GM20431 (cell line): ENCODE results near the gene DCN.

Experiments
- in situ Hi-C: fragments of 300-500 bp; cut with MseI, MboI; formaldehyde crosslinking; loops from one replicate; pipeline ENCODE4 v1.15.0; 2020; ENCODE audit warnings: low sequenced_read_pairs; ENCODE audit not compliant: unreplicated experiment

Gene DCN

GRCh38 chr12:91189516-91189915 is 6.9 kb upstream of the DCN start:
- in situ Hi-C loops = no loop called here

DNA sequence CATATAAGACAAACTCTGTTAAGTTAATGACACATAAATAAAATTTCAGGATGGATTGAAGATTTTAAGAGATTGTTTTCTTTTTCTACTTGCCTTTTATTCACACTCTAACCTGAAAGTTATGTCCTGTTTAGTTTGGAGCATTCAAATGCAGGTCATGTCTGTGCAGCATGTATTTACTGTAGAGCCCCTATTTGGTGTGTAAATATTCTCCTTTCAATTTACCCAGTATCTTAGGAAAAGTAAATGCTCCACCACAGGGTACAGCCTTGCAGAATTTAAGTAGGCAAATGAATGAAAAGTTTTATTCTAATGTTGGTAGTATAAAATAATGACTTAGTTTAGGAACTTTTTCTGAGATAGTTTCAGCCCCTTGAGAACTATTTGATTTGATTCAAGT is 6.2 kb upstream of the DCN start:
- in situ Hi-C loops = no loop called here

- in situ Hi-C loops = no loop called here
Measured at GRCh38 chr12:91186156-91186555, 3.5 kb upstream of the DCN start.

- in situ Hi-C loops = no loop called here
Measured at GRCh38 chr12:91185421-91185820, 2.8 kb upstream of the DCN start.

DNA sequence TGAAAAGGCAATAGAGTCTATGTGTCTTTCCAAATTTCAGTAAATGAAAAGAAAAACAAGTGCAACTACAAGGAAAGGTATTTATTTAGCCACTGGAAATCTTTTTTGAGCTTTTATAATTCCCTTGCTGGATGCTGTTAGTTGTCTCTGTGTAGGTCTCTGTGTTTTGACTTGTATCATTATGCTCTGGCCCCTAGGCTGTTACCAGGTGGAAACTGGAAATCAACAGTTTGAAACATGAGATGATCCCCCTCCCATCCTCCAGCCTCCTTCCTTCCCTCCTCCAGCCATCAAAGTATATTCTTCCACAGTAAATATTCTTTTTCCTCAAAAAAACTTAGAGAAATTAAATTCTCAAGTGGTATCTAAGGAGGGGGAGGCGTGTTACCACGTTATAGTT is 934 bp upstream of the DCN start:
- in situ Hi-C loops = no loop called here

- in situ Hi-C loops = no loop called here
Measured at GRCh38 chr12:91180582-91181395, 1.8 kb downstream of the DCN start.

DNA sequence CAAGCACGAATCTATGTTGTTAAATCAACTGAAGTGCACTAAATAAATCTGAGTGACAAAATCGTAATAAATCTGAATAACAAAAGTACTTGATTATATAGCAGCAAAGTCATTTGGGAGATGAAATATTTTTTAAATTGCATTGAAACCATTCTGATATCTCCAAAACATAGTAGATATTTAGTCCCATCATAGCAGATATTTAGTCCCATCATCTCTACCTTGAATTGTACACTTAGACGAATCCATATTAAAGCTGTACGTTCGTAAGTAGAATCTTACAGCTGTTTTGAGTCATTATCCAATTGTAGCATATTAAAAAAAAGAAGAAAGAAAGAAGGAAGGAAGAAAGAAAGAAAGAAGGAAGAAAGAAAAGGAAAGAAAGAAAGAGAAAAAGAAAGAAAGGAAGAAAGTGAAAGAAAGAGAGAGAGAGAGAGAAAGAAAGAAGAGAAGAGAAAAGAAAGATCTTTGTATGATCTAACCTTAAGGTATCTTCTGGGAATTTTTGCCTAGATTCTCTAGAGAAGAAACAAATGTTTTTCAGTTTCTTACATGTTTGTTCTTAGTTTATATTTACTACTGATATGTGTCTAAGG is 2.6 kb downstream of the DCN start:
- in situ Hi-C loops = no loop called here

DNA sequence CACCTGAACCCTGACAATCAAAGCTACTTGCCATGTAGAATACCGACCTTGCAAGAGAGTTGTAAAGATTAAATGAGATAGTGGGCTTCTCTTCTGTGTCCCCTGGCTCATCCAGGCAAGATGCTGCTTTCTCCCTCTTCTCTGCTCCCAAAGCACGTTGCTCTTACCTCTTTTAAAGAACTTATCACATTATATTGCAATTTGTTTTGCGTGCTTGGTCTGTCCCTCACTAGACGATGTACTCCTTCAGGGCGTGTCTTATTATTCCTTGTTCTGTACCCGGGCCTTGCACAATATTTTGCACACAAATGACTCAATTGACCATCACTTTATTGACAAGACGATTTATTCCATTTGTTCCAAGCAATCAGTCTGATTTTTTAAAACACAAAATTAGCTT is 3.3 kb downstream of the DCN start:
- in situ Hi-C loops = no loop called here

DNA sequence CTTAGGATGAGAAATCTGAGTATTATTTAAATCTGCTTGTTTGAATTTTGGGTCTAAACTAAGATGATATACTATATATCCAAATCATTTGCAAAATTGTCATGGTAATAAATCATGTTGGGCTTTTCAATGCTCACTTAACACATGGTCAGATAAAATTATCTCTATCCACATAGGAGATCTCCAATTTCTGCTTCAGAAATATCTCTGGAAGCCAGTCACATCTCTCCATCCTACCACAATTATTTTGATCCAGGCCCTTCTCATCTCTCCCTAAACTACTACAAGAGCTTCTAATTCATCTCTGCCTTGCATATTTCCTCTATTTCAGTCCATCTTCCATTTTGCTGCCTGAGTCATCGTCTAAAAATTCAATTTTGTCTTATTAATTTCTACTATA is 3.8 kb downstream of the DCN start:
- in situ Hi-C loops = no loop called here

DNA sequence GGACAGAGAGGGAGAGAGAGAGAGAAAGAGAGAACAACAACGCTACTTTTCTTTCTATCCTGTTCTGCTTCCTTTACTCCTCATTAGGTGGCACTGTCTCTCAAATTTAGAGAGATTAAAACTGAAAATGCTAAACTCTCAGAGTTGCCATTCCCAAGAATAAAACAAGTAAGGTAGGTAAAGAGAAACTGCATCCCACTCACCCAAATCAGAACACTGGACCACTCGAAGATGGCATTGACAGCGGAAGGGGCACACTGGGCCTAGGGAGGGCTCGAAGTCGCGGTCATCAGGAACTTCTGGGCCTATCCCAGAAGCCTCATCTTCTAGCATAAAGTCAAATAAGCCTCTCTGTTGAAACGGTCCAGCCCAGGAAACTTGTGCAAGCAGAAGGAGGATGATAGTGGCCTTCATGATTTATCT is 4.5 kb downstream of the DCN start:
- in situ Hi-C loops = no loop called here

- in situ Hi-C loops = no loop called here
Measured at GRCh38 chr12:91177381-91177780, 5.2 kb downstream of the DCN start.

GRCh38 chr12:91176915-91177314 is 5.7 kb downstream of the DCN start:
- in situ Hi-C loops = no loop called here

DNA sequence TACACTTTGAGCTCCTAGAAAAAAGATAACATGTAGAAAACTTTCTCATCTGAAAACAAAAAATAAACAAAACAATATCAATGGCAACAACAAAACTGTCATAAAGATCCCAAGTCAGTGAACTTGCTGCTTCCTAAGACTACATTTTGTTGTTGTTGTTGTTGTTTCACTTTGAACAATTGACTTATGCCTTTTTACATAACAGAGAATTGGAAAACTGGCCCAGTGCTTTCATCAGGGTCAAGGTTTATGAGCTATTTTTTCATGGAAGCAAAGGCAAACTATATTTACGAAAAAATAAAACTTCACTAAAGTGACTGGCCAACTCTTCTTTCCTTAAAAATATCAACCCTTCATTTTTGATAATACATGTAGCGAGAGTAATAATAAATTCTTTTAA is 6.3 kb downstream of the DCN start:
- in situ Hi-C loops = no loop called here

- in situ Hi-C loops = no loop called here
Measured at GRCh38 chr12:91173124-91173523, 9.5 kb downstream of the DCN start.

DNA sequence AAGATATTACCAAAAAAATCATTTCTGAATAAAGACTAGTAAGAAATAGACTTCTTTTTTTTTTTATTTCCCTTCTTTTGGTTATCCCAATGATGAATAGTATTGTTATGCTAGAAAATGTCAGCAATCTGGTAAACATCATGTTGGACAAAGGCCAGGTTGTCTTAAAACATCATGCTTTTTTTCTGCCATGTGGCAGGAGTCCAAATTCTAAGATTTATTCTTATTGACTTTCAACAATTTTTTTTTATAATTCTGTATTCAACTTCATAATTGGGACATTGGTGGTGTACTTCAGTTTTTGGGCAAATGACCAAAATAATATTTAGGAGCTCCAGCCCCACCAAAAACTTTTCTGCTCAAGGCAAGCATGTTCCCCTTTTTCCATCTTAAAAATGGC is 10.5 kb downstream of the DCN start:
- in situ Hi-C loops = no loop called here

- in situ Hi-C loops = no loop called here
Measured at GRCh38 chr12:91171476-91171875, 11.1 kb downstream of the DCN start.

DNA sequence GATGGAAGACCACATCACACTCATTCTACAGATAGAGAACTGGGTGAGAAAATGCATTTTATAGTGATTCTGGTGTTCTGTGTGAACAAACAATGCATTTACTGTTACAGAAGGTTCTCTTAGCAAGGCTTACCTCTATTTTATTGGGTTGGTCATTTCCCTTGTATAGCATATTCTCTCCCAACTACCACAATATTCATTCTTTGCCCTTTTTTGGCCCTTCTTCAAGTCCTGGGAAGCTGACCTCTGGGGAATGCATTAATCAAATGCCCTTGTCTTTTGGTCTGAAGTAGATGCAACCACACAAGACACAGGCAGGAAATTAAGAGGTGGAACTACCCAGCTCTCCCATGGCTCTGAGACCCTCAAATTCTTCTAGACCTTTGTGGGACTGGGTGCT is 19.5 kb downstream of the DCN start:
- in situ Hi-C loops = no loop called here

- in situ Hi-C loops = no loop called here
Measured at GRCh38 chr12:91161009-91161408, 21.6 kb downstream of the DCN start.

DNA sequence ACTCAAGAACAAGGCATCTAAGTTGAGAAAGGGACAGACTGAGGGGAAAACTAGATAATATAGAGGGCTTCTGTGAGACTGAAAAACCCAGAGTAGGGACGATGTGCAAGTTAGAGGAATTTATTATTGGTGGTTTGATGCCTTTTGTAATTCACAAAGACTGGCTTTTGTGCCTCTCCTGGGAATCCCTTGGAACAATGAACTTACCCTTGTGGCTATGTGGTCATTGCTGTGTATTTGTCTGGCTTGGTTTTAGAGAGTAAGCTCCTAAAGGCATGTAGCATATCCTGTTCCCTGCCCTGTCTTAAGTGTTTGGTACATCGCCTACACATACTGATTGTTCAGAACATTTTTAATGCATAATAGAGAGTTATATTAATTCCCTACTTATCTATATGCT is 26.6 kb downstream of the DCN start:
- in situ Hi-C loops = no loop called here

DNA sequence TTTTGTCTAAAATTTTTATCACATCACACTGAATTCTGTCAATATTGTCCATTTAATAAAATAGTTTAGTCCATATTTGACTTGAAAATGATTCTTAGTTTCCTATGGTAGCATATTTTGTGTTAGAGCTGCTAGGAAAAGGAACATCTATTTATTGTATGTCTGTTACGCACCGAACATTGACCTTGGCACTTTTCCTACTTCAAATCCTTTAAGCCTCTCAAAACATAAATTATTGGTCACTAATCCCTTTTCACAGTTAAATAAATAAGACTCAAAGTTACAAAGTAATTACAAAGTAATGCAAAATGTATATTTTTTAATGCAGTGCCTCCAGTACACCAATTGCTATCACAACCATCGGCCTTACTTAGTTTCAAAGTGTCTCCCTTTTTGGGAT is 28.5 kb downstream of the DCN start:
- in situ Hi-C loops = no loop called here

DNA sequence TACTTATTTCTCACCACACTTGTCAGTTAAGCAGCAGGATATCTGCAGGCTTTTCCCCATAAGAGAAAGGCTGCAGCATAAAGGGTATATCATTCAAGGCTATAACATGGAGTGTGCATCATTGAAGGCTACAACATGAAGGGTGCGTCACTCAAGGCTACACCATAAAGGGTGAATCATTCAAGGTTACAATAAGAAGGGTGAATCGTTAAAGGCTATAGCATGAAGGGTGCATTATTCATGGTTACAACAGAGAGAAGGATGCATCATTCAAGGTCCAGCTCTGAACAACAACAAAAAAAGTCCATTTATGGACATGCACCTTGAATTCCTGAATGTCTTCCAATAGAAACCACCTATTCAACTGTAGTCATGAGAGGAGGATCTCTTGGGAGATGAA is 38.6 kb downstream of the DCN start:
- in situ Hi-C loops = no loop called here

DNA sequence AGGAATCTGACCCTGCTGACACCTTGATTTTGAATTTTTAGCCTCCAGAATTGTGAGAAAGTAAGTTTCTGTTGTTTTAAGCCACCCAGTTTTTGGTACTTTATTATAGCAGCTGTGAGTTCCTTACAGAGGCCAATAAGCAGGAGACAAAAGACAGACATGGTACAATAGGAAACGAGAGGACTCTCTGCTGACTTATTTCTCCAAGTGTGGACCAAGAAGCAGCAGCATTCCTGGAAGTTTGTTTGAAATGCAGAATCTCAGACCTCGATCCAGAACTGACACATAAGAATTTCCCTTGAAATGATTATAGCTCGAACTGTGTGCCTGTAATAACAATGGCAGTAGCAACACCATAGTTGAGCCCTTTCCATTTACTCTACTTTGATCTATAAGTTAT is 39.4 kb downstream of the DCN start:
- in situ Hi-C loops = no loop called here
